ENCODE results near the gene BOLL.

DNA sequence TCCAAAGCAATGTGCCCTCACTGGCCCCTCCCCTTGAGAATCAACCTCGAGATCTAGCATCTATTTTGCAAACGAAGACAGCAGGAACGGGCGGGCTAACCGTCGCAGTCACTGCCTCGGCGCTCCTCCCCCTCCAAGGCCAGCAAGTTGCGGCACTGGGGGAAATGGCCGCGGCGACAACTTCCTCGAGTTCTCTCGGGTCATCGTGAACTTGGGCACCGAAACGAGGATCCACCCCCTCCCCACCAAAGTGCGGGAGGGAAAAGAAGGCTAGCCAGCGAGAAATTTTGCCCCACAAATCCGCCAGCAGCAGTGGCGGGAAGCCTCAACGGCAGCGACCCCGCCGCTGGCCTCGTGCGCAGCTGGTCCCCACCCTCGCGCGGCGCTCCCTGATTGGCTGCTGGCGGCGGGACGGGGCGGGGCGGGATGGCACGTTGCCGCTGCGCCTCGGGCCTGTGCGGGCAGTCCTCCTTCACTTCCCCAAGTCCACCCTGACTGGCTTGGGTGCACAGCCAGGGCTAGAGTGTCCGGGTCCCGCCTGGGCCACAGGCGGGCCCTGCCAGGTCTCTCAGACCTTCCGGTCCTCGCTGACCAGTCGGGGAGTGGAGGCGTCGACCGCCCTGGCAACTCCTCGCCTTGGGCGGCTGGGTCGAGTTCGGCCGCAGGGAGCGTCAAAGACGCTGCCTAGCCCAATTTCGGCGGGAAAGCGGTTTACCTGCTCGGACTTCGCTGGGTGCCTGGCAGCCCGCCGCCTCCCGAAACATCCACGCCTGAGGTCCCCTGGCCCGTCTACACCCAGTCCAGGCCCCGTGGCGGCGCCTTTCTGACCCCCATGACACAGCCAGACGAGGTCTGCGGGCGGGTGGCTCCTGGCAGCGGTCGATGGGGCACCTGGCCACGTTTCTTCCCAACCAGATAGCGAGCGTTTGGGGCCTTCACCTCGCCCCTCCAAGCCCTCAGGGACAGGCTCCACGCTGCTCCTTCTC, at the start of gene BOLL:
- TF ChIP-seq CTCF (conservative IDR thresholded peaks at IDR 0.05; ENCODE audit: low read depth, low read length) = no peak
- TF ChIP-seq EZH2 (IDR thresholded peaks at IDR 0.05; ENCODE audit: borderline replicate concordance, low read depth, low read length, poor library complexity, severe bottlenecking) = no peak

All from A673 (cell line).